ENCODE data around the gene TGFB1.

The TGFB1 gene

DNA sequence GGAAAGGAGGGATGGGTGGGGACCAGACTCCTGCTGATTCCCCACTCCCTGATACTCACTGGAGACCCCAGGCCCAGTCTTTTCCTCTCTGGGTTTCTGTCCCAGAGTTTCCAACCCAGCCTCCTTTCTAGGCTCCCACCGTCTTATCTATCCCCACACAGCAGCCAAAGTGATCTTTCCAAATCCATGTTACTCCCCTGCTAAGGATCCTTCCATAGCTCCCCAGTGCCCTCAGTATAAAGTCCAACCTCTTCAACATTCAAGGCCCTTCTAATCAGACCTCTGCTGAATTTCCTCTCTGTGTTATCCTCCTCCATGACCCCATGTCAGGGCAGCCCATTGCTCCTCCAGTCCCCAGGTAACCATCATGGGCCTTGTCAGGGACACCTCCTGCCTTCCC is 1.3 kb upstream of the TGFB1 start:
- Histone ChIP-seq H3K56ac (ENCODE audit: low read length) (no peak overlapping the region), H3K9ac (ENCODE audit: low read length) (no peak overlapping the region), H2BK15ac (replicated peaks; ENCODE audit: low read depth) (no peak overlapping the region), H3K18ac (ENCODE audit: low read length) (no peak overlapping the region), H2BK120ac (ENCODE audit: low read depth, low read length) (no peak overlapping the region), H3K36me3 (ENCODE audit: control insufficient read depth, insufficient read depth, low read length) (no peaks in the 10 kb centered on the region), H2AK5ac (ENCODE audit: low read length) (no peak overlapping the region), H3K4me3 (ENCODE audit: low read length) (no peak overlapping the region), H4K5ac (ENCODE audit: low read length) (no peak overlapping the region), H4K8ac (ENCODE audit: low read depth, low read length) (no peak overlapping the region), H3K27me3 (ENCODE audit: insufficient read depth, low read length, poor library complexity) (no peaks in the 10 kb centered on the region), H3K4me1 (ENCODE audit: control insufficient read depth, low read depth, low read length) (no peaks in the 10 kb centered on the region), H2BK5ac (ENCODE audit: low read length) (no peak overlapping the region), H3K4ac (ENCODE audit: low read depth, low read length) (no peak overlapping the region), H3K79me2 (ENCODE audit: control insufficient read depth, insufficient read depth, low read length) (peaks cover 26% of the 10 kb centered on the region), H3K4me2 (ENCODE audit: low read length) (no peak overlapping the region), H3K23ac (ENCODE audit: low read length) (no peak overlapping the region), H3K79me1 (ENCODE audit: low read length) (peaks cover 8% of the 10 kb centered on the region), H3K27ac (ENCODE audit: low read depth, low read length) (no peak overlapping the region)
- DNase-seq = no peak
- no CpG with 5 or more reads among the region's 1 CpG for WGBS (ENCODE audit: extremely low coverage, insufficient coverage, low lambda C conversion rate)

DNA sequence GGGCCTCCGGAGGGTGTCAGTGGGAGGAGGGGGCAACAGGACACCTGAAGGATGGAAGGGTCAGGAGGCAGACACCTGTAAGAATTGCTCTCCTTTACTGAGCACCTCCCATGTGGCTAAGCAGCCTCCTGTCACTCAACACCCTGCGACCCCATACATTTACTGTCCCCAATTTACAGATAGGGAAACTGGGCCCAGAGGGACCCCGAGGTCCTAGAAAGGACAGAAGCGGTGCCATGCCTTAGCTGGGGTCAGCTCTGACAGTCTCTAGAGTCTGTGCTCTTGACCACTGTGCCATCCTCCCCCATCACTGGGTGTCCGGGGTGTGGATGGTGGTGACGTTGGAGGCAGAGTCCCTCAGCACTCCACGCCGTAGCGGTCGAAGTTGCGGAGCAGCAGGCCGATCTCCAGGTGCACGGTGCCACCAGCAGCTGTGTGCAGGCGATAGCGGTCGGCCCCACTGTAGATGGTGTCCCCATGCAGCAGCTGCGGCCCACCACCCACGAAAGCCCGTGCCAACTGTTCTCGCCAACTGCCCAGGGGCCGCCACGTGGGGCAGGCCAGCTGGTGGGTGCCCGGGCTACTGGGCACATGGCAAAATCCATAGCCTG is 726 bp upstream of the TGFB1 start:
- Histone ChIP-seq H3K36me3 (ENCODE audit: control insufficient read depth, insufficient read depth, low read length) (no peaks in the 10 kb centered on the region), H2AK5ac (ENCODE audit: low read length) (no peak overlapping the region), H3K56ac (ENCODE audit: low read length) (peak overlapping the region; percentile 77), H2BK5ac (ENCODE audit: low read length) (no peak overlapping the region), H3K23ac (ENCODE audit: low read length) (no peak overlapping the region), H3K79me1 (ENCODE audit: low read length) (peaks cover 10% of the 10 kb centered on the region), H3K79me2 (ENCODE audit: control insufficient read depth, insufficient read depth, low read length) (peaks cover 26% of the 10 kb centered on the region), H2BK120ac (ENCODE audit: low read depth, low read length) (no peak overlapping the region), H4K8ac (ENCODE audit: low read depth, low read length) (no peak overlapping the region), H3K4ac (ENCODE audit: low read depth, low read length) (no peak overlapping the region), H3K27me3 (ENCODE audit: insufficient read depth, low read length, poor library complexity) (no peaks in the 10 kb centered on the region), H2BK15ac (replicated peaks; ENCODE audit: low read depth) (no peak overlapping the region), H3K4me1 (ENCODE audit: control insufficient read depth, low read depth, low read length) (no peaks in the 10 kb centered on the region), H4K5ac (ENCODE audit: low read length) (no peak overlapping the region), H3K4me3 (ENCODE audit: low read length) (peak overlapping the region; percentile 10), H3K4me2 (ENCODE audit: low read length) (peak overlapping the region; percentile 40), H3K27ac (ENCODE audit: low read depth, low read length) (no peak overlapping the region), H3K9ac (ENCODE audit: low read length) (peak overlapping the region; percentile 75), H3K18ac (ENCODE audit: low read length) (no peak overlapping the region)
- DNase-seq = no peak
- WGBS (ENCODE audit: extremely low coverage, insufficient coverage, low lambda C conversion rate) = no CpG with 5 or more reads among the region's 23 CpGs

DNA sequence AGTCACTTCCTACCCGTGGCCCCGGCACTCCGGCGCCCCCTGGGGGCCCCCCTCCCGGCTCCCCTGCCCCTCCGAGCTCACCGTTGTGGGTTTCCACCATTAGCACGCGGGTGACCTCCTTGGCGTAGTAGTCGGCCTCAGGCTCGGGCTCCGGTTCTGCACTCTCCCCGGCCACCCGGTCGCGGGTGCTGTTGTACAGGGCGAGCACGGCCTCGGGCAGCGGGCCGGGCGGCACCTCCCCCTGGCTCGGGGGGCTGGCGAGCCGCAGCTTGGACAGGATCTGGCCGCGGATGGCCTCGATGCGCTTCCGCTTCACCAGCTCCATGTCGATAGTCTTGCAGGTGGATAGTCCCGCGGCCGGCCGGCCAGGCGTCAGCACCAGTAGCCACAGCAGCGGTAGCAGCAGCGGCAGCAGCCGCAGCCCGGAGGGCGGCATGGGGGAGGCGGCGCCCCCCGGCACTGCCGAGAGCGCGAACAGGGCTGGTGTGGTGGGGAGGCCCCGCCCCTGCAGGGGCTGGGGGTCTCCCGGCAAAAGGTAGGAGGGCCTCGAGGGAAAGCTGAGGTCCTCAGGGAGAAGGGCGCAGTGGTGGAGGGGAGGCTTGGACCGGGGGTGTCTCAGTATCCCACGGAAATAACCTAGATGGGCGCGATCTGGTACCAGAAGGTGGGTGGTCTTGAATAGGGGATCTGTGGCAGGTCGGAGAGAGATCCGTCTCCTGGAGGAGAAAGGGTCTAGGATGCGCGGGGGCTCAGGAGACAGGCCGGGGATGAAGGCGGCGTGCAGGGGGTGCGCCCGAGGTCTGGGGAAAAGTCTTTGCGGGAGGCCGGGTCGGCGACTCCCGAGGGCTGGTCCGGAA is 885 bp downstream of the TGFB1 start:
- H4K8ac ChIP-seq (ENCODE audit: low read depth, low read length) = no peak overlapping the region

DNA sequence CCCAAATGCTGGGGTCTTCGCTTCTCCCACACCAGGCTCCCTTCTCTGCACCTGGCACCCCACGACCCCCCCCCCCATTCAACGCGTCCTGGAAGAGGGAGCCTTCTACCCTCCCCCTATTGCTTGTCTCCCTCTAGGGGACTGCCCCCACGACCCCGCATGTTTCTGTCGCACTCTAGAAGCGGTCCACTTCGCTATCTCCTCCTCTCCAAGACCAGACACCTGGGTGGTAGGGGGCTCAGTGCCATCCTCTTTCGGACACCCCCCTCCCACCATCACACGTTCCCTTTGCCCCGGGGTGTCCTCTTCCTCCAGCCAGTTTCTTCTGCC is 1.5 kb downstream of the TGFB1 start:
- peak overlapping the region; percentile 95 for H3K9ac ChIP-seq (ENCODE audit: low read length)
- no peak overlapping the region for H2BK15ac ChIP-seq (replicated peaks; ENCODE audit: low read depth)
- WGBS (ENCODE audit: extremely low coverage, insufficient coverage, low lambda C conversion rate) = no CpG with 5 or more reads among the region's 12 CpGs

More for the DNA sequence above, 885 bp downstream of the TGFB1 start:
- peak overlapping the region; percentile 53 for H2BK5ac ChIP-seq (ENCODE audit: low read length)
- no peaks in the 10 kb centered on the region for H3K4me1 ChIP-seq (ENCODE audit: control insufficient read depth, low read depth, low read length)
- H3K79me2 ChIP-seq (ENCODE audit: control insufficient read depth, insufficient read depth, low read length) = peaks cover 26% of the 10 kb centered on the region
- H3K23ac ChIP-seq (ENCODE audit: low read length) = peak overlapping the region; percentile 99
- H2AK5ac ChIP-seq (ENCODE audit: low read length) = peak overlapping the region; percentile 73
- H3K36me3 ChIP-seq (ENCODE audit: control insufficient read depth, insufficient read depth, low read length) = peaks cover 3% of the 10 kb centered on the region
- H3K18ac ChIP-seq (ENCODE audit: low read length) = peak overlapping the region; percentile 91
- no peak overlapping the region for H4K5ac ChIP-seq (ENCODE audit: low read length)
- H3K9ac ChIP-seq (ENCODE audit: low read length) = peak overlapping the region; percentile 95
- H3K27me3 ChIP-seq (ENCODE audit: insufficient read depth, low read length, poor library complexity) = no peaks in the 10 kb centered on the region
- H2BK15ac ChIP-seq (replicated peaks; ENCODE audit: low read depth) = no peak overlapping the region
- peaks cover 14% of the 10 kb centered on the region for H3K79me1 ChIP-seq (ENCODE audit: low read length)
- H3K4ac ChIP-seq (ENCODE audit: low read depth, low read length) = peak overlapping the region; percentile 93
- peak overlapping the region; percentile 82 for H3K27ac ChIP-seq (ENCODE audit: low read depth, low read length)
- H3K4me2 ChIP-seq (ENCODE audit: low read length) = peak overlapping the region; percentile 84
- H2BK120ac ChIP-seq (ENCODE audit: low read depth, low read length) = peak overlapping the region; percentile 17
- peak; percentile 70 for DNase-seq
- WGBS (ENCODE audit: extremely low coverage, insufficient coverage, low lambda C conversion rate) = no CpG with 5 or more reads among the region's 71 CpGs
- peak overlapping the region; percentile 97 for H3K56ac ChIP-seq (ENCODE audit: low read length)
- peak overlapping the region; percentile 96 for H3K4me3 ChIP-seq (ENCODE audit: low read length)

DNA sequence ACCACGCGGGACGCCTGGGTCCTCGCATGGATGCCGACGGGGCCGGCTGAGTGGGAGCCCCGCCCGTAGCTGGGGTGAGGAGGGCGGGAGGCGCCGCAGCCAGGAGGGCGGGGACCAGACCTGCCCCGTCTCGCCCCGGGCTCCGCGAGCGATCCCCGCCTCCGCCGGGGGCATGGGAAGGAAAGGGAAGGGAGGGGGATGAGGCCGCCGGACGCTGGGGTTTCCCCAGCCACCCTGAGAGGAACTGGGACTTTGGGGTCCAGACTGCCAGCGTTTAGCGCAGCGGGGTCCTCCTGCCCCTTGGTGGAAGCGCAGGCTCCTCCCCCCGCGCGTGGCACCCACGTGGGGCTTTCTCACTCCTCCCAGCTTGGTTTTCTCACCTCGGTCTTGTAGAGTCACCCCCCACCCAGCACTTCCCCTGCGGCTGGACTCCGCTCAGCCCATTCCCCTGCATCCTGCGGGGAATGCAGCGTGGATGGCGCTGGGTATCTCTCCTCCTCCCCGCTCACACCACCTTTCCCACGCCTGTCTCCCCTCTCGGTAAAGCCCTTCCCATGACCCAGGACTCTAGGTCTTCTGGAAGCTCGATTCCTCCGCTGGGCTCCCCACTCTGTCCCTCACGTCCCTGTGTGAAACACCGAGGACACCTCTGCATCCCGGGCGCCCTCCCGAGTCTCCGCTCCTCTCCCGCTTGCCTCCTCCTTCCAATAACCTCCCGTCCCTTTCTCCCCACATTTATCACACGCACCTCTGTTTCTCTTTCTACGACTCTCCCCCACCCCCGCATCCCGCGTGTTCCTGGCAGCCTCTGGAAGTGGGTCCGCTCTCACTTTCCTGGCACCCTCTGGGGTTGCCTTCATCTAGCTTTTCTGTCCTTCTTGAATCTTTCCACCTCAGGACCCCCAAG is 2.1 kb downstream of the TGFB1 start:
- Histone ChIP-seq H2AK5ac (ENCODE audit: low read length) (no peak overlapping the region), H3K9ac (ENCODE audit: low read length) (peak overlapping the region; percentile 95), H3K56ac (ENCODE audit: low read length) (peak overlapping the region; percentile 97), H4K5ac (ENCODE audit: low read length) (no peak overlapping the region), H2BK120ac (ENCODE audit: low read depth, low read length) (no peak overlapping the region), H3K4ac (ENCODE audit: low read depth, low read length) (peak overlapping the region; percentile 37), H3K79me1 (ENCODE audit: low read length) (peaks cover 14% of the 10 kb centered on the region), H3K79me2 (ENCODE audit: control insufficient read depth, insufficient read depth, low read length) (peaks cover 26% of the 10 kb centered on the region), H3K4me1 (ENCODE audit: control insufficient read depth, low read depth, low read length) (no peaks in the 10 kb centered on the region), H3K27ac (ENCODE audit: low read depth, low read length) (peak overlapping the region; percentile 4), H2BK15ac (replicated peaks; ENCODE audit: low read depth) (no peak overlapping the region), H3K18ac (ENCODE audit: low read length) (peak overlapping the region; percentile 91), H3K36me3 (ENCODE audit: control insufficient read depth, insufficient read depth, low read length) (peaks cover 3% of the 10 kb centered on the region), H3K4me2 (ENCODE audit: low read length) (peak overlapping the region; percentile 69), H4K8ac (ENCODE audit: low read depth, low read length) (no peak overlapping the region), H3K23ac (ENCODE audit: low read length) (no peak overlapping the region), H3K27me3 (ENCODE audit: insufficient read depth, low read length, poor library complexity) (no peaks in the 10 kb centered on the region), H3K4me3 (ENCODE audit: low read length) (peak overlapping the region; percentile 96), H2BK5ac (ENCODE audit: low read length) (peak overlapping the region; percentile 42)
- DNase-seq = peak; percentile 63
- WGBS (ENCODE audit: extremely low coverage, insufficient coverage, low lambda C conversion rate) = no CpG with 5 or more reads among the region's 58 CpGs

More for the DNA sequence above, 1.5 kb downstream of the TGFB1 start:
- no peak overlapping the region for H3K23ac ChIP-seq (ENCODE audit: low read length)
- no peaks in the 10 kb centered on the region for H3K27me3 ChIP-seq (ENCODE audit: insufficient read depth, low read length, poor library complexity)
- peaks cover 3% of the 10 kb centered on the region for H3K36me3 ChIP-seq (ENCODE audit: control insufficient read depth, insufficient read depth, low read length)
- peak overlapping the region; percentile 69 for H3K4me2 ChIP-seq (ENCODE audit: low read length)
- no peak overlapping the region for H2BK5ac ChIP-seq (ENCODE audit: low read length)
- H3K4ac ChIP-seq (ENCODE audit: low read depth, low read length) = peak overlapping the region; percentile 93
- H2BK120ac ChIP-seq (ENCODE audit: low read depth, low read length) = no peak overlapping the region
- peak overlapping the region; percentile 96 for H3K4me3 ChIP-seq (ENCODE audit: low read length)
- H3K79me2 ChIP-seq (ENCODE audit: control insufficient read depth, insufficient read depth, low read length) = peaks cover 26% of the 10 kb centered on the region
- DNase-seq = no peak
- H3K4me1 ChIP-seq (ENCODE audit: control insufficient read depth, low read depth, low read length) = no peaks in the 10 kb centered on the region
- peak overlapping the region; percentile 91 for H3K18ac ChIP-seq (ENCODE audit: low read length)
- peak overlapping the region; percentile 97 for H3K56ac ChIP-seq (ENCODE audit: low read length)
- H3K27ac ChIP-seq (ENCODE audit: low read depth, low read length) = peak overlapping the region; percentile 4
- no peak overlapping the region for H2AK5ac ChIP-seq (ENCODE audit: low read length)
- H3K79me1 ChIP-seq (ENCODE audit: low read length) = peaks cover 14% of the 10 kb centered on the region
- no peak overlapping the region for H4K5ac ChIP-seq (ENCODE audit: low read length)
- H4K8ac ChIP-seq (ENCODE audit: low read depth, low read length) = no peak overlapping the region
